COLO668 (cell line): ENCODE measurements around the gene KIF12.
A peak's percentile ranks its signal among the peaks of the same experiment; 100 is the strongest.
"Not testable (repeated sequence)": the region's sequence is repeated elsewhere in the genome, so short reads cannot be mapped to it uniquely, and the experiment has no call there.

Source experiments
- DNase-seq: peaks from one replicate; lab custom pipeline; 2025; ENCODE audit not compliant: unreplicated experiment; lab: John Stamatoyannopoulos, UW

KIF12 gene

DNA sequence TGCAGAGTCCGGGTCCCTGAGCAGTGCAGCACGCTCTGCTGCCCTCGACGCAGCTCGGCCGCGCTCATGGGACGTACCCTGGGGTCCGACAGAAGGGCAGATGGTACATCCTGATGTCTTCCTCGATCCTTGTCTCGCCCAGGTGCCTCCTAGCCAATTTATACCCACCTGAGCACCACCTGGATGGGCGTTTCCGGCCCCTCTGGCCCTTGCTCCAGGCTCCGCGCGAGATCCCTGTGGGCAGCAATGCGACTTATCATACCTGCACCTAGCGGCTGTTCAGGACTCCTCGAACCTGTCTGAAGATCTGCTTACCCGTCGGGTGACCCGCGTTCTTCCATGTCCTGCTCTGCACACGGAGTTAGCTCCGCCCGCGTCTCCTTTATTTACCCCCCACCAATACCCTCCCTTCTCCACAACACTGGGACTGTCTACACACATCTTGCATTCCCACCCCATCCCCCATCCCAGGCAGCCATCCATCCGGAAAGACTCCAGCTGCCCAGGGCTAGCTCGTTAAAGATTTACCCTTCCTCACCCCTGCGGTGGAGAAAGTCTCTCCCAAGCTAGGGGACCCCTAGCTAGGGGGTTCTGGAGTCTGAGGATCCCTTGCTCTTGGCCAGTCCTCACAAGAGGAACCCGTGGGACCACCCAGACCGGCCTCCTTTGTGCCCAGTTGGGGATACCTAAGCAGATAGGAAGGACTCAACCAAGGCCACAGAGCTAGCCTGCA lies at the start of gene KIF12:
KIF12 (minus strand) TSS at position 357 of the 733 bp plus-strand sequence; CDS start at position 341, 16 bp downstream.
- peak; percentile 84 for DNase-seq

DNA sequence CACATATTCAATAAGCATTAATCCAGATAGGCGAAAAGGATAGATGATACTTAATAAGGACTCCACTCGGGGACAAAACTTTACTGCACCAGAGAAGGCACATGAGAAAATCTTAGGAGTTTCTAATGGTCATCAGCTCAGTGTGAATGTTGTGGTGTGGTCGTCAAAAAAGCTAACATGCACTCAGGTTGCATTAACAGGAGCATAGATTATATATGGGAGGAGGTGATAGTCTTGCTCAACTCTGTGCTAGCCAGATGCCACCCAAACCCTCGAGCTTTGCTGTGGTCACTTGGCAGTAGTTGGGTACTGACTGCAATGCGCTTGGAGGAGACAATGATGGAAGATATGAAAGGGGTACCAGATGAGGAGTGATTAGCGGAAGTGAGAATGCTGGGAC lies 47.6 kb upstream of the KIF12 start:
- no peak for DNase-seq

DNA sequence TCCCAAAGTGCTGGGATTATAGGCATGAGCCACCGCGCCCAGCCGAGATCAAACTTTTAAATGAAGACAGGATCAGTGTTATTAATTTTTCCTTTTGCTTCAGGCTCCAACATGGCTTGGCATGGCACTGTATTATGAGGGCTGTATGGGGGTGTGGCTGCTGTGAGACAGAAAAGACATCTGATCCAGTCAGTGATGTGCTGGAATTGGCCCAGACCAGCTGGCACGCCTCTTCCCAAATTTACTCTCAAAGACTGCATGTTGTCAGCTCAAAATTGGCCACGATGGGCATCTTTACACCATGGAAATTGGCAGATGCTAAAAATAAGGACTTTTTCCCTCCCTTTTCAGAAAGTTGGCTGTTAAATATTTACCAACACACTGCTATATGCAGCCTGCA lies 44.1 kb upstream of the KIF12 start:
- no peak for DNase-seq

DNA sequence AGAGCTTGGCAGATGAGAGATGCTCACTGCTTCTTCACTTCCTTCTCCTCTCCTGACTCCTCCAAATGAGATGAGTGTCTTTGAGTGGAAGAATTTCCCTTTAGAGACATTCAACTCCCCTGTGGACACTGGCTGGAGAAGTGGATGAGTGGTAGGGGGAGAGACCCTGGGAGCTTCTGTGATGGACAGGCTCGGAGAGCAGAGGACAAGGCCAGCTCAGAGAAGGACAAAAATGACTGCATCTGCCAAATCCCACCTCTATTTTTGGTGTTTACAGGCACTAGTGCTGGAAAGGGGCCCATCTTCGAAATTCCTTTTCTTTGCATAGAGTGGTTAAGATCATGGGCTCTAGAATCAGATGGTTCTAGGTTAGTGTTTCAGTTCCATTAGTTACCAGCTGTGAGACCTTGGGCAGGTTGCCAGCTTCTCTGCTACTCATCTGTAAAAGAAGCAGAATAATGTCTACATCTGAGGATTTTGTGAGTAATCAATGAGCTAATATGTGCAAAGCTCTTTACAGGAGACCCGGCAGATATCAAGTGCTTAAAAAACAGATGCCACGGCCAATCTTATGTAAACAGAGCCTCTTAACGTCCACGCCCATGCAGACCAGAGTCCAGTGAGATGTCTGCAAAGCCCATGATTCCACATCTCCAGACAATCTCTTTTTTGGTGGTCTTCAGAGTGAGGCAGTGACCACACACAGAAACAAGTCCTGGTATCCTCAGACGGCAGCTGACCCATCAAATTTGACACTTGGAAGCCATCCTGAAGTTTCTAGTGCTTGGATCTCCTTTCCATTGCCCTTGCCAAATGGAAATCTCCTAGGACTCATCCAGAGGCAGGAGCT lies 42.7 kb upstream of the KIF12 start:
- peak; percentile 8 for DNase-seq

DNA sequence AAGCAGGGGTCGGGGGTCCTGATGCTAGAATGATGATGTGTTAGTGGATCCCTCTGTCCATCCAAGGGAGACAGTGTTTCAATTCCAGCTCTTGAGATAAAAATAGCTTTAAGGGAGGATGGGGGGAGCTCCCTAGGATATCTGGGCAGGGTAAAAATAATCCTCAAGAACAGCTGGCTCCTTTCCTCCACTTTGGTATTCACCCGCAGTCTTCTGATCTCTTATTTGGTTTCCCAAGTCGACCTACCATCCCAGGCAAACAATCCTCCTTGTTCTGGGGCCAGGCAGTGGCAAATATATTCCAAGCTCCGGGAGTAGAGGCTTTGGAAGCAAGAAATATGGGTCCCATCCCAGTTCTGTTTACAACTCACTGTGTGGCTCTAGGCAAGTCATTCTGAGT lies 41.8 kb upstream of the KIF12 start:
- DNase-seq: no peak

DNA sequence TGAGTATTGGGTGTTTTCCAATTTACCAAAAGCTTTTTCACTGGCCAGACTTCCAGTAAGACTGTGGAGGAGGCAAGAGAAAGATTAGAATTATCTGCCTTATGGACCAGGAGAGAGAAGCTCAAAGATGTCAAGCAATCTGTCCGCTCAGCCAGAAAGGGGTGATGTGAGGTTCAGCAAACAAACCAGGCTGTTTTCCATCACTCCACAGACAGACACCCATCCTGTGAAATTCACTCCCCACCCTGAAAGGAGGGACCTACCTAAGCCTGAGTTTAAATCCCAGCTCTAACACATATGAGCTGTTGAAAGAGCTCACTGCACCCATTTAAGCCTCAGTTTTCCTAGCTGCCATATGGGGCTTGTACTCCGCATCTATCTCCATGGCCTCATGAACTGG lies 41.3 kb upstream of the KIF12 start:
- no peak for DNase-seq

DNA sequence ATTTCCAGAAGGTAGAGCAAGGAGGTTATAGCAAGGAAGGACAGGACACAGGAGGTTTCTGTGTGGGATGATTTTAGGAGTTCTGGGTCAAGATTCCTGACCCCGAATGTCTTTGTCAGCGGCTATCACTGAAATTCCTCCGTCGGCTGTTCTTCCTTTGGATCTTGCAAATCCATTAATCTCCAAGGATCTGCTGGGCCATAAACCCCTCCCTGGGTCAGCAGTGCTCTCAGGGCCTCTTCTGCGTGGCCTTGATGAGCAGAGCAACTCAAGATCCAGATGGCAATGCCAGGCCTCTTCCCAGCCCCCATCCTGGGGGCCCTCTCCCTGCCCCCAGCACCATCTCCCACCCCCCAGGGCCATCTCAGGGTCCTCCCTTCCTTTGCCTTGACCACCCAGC lies 40.0 kb upstream of the KIF12 start:
- no peak for DNase-seq

DNA sequence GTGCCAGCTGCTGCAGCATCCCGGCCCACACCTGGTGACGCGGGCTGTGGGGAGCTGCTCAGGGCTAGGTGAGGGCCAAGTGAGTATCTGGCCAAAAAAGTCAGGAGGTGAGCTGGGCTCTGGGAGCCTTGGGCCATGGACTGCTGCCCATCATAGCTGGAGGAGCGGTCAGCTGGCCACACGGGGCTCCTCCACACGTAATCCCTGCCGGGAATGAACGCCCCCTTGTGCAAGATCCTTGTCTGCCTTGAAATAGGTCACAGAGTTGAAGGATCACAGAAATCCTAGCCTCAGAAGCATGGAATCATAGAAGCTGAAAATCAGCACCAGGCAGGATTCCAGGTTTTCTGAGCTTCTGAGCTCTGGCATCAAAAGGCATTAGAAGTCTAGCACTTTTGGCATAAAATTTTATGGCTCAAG lies 39.5 kb upstream of the KIF12 start:
- no peak for DNase-seq

DNA sequence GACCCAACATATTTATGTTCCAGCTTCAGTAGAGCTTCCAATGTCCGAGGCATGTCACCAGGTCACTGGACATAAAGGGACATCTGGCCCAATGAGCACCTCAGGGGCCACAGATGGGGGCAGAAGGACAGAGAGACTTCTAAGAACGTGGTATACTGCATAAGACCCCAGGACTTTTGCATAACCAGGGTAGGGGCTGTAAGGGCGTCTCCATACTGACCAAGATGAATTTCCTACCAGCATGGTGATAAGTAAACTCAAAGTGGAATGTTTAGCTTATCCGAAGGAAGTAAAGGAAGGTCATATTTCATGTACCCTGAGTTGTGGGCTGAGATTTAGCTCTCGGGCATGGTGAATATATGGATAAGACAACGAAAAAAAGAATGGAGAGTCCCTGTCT lies 38.7 kb upstream of the KIF12 start:
- no peak for DNase-seq

DNA sequence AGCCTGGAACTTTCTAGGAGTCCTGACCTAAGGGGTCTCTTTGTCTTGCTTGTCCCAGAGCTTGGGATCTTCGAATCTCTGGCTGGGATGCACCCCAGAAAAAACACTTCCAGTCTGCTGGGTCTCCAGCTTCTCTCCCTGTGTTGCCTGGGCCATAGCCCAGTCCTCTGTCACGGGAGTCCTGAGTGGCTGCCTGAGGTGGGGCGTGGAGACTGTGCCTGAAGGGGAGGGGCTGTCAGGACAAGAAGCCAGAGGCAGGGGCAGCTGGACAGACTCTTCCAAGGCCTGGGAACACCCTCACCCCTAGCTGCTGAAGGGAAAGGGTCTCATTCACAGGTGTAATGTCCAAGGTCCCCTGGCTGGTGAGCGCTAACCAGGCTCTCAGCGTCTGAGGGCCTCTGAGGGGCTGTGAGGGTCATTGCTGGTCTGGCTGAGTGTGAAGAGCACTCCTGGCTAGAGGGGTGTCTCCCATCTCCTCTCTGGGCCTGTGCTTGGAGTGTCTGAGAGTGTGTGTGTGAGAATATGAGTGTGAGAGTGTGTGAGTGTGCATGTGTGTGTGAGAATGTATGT lies 35.8 kb upstream of the KIF12 start:
- no peak for DNase-seq

DNA sequence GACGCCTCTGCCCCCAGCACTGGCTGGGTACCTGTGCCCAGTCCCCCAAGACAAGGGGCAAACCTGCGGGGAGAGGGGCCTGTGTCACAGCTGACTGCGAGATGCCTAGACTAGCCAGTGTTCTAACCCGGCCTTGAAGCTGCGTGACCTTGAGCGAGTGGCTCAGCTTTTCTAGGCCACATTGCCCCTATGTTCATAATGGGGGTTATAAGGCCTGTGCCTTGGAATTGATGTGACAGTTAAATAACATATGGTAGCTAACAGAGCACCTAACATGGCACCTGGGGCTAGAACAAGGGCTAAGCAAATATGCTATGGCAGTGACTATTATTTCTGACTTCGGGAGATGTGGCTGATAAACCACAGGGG lies 33.4 kb upstream of the KIF12 start:
- DNase-seq: no peak

DNA sequence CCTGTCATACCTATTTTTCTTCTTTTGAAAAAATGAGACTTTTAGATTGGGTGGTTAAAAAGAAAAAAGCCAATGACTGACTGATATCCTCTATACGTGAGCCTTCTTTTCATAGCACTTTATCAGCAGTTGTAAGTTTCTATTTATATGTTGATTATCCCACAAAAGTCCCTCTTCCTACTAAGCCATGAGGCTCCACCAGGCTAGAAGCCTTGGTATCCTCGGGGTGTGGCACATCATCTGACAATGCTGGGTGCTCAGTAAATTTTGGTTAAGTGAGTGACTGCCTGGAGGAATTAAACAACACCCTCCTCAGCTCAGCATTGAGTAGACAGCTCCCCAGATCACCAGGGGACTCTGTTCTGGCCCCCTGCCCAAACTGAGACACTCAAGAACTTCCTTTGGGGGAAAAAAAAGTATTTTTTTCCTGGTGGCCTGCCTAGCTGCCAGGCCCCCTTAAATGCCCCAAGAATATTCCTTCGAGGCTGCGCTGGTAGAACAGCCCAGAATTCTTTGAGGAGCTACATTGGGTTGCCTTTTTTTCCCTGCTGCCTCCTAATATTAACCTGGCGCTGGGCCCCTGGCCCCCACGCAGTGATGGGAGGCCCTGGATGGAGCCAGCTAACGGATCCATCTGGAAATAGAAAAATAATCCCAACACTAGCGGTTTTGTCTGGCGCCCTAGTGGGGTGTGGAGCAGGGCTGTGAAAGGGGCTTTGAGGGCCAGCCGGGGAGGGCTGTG lies 32.9 kb upstream of the KIF12 start:
- DNase-seq: no peak

DNA sequence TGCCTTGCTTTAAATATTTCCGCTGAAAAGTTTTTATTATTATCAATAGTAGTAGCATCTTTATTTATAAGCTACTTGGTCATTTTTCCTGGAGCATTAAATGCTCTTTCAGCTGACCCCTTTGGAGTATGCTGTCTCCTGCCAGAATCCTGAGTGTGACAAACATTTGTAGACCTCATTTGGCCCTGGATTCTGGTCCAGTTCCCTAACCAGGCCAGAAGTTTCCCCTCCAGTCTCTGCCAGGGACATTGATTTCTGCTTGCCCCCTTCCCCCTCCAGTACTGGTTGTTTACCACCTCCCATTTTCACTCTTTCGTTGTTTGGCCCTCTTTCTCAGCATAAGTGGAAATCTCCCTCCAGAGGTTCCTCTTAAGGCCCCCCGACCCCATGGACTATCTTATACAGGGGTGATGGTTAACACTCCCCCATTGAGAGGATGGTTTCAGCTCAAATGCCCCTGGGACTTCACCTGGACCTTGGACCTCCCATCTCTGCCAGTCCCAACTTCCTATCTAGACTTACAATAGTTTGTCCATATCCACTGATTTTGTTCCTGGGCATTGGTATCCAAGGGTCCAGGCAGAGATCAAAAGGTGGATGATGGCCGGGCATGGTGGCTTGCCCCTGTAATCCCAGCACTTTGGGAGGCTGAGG lies 31.7 kb upstream of the KIF12 start:
- DNase-seq: no peak

DNA sequence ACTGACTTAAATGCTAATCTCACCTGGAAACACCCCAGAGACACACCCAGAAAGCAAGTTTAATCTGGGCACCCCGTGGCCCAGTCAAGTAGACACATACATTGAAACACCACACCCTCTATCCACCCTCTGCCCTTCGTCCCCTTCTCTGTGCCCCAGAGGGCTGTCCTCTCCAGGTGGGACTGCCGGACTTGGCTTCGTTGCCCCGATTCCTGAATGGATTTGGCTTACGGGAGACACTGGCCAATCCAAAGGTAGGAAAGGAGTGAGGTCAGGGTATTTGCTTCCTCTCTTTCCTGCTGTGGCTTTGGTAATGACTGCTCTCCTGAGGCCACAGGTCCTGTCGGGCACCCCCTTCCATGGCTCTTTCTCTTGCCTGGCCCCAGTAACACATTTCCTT lies 31.0 kb upstream of the KIF12 start:
- DNase-seq: no peak

DNA sequence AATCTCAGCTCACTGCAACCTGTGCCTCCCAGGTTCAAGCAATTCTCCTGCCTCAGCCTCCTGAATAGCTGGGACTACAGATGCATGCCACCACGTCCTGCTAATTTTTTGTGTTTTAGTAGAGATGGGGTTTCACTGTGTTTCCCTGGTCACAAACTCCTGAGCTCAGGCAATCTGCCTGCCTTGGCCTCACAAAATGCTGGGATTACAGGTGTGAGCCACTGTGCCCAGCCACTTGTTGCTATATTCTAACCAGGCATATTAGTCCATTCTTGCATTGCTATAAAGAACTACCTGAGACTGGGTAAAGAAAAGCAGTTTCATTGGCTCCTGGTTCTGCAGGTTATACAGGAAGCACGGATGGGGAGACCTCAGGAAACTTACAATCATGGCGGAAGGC lies 29.7 kb upstream of the KIF12 start:
- not testable (repeated sequence) for DNase-seq

DNA sequence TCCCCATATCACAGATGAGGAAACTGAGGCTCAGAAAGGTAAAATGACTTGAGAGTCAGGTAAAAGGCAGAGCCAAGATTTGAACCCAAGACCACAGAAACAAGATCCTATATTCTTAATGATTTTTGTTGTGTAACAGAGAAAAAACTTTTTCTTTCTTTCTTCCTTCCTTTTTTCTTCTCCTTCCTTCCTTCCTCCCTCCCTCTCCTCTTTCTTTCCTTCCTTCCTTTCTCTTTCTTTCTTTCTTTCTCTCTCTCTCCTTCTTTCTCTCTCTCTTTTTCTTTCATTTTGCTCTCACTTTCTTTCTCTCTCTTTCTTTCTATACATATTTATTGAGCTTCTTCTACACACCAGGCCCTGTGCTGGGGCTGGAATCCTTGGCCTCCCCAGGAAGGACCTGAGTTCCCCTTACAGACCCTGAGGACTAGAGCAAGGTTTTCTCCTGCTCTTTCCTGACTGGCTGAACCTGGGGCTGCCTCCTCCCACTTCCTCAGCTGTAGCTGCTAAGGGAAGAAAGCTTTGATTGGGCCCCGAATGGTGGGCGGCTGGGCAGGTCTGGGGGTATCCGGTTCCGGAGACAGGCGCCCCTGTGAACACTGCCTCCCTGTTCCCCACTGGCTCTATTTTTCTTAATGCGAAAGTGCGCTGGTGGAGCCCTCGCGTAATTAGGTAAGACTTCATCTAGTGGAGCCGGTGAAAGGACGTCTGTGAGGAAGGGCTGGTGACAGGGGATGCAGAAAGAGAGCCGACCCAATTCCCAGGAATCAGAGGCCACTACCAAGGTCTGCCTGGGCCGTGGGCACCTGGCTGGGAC lies 27.4 kb upstream of the KIF12 start:
- DNase-seq: no peak

DNA sequence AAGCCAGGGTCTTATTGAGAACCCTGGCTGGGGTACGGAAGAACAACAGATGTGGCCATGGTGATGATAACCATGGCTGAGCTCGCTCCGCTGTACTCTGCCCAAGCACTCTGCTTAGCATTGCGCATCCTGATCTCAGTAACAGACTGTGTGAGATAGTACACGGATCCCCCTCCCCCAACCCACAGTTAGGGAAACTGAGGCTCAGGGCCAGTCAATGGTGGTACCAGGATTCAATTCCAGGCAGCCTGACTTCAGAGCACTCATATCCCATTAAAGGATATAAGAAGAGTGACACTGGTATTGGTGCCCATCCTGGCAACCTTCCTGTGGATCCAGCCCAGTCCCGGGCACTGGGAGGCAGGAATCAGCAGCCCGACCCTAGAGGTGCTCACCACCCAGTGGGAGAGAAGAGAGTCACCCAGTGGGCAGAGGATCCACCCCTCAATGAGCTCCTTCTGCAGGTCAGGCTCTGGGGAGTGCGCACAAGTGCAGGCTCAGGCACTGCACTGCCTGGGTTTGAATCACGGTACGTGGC lies 26.5 kb upstream of the KIF12 start:
- no peak for DNase-seq

DNA sequence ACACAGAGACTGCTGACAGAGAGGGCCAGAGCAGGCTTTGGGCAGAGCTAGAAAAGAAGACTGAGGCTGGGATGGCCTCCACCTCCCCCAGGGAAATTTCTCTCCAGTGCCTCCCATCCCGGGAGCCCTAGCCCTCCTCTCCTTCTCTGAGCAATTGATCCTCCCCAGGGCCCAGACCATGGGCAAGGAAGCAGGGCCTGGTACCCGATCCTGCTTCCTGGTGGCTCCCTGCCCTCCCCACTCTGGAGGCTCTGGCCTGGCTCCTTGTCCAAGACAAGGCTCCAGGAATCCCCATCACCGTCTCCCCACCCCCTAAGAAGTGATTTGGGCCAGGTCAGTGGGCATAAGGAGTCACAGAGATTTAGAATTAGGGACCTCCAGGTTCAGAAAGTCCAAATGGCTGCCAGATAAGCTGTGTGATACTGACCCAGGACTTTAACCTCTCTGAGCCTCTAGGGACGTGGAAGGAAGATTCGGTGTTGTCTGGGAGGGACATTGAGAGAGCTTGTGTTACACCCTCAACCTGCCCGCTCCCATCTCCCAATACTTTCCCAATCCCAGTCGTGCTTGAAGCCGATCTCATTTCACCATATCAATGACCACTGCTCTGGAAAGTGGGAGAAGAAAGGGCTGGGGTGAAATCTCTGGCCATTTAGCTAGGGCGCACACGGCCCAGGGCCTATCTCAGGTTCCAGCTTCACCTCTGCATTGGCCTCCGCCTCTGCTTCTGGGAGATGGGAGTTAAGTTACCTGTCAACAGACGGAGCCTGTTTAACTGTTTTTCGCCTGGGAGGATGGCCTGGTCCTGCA lies 25.8 kb upstream of the KIF12 start:
- DNase-seq: no peak

DNA sequence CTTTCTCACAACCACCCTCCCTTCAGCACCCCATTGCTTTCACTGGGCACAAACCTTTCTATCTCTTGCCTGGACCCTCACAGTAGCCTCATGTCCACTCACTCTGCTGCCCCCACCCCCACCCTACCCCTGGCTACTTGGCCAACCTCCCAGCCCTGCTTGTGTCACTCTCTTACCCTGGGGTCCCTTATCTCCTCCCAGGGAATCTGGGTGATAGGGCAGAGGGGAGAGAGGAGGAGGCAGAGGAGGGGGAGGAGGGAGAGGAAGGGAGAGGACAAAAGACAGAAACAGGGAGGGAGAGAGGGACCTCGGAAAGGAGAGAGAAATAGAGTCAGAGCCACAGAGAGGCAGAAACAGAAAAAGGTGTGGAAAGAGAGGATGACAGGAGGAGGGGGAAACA lies 25.0 kb upstream of the KIF12 start:
- no peak for DNase-seq
